ENCODE data around the gene POLDIP2.

DNA sequence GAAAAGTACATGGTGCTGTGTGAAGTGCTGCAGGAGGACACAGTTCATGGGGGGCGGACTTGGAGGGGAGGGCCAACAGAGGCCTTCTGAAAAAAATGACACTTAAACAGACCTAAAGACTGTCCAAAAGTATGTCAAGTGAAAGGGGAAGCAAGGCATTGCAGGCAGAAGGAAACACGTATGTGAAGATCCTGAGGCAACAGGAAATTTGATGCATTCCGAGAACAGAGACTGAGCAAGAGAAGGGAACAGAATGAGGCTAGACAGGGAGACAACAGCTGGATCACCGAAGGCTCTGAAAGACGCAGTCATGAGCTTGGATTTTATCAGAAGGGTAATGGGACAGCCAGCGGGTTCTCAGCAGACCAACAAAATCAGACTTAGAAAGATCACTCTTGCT lies 23.2 kb downstream of the POLDIP2 start:
- TF ChIP-seq CTCF (IDR thresholded peaks at IDR 0.05 in 2 of 3, conservative IDR thresholded peaks at IDR 0.05 in 1 of 3; ENCODE audit: insufficient read depth in 2 of 3, low read depth in 1 of 3, low read length in 3 of 3) = no peak
- TF ChIP-seq, protein P1, sequence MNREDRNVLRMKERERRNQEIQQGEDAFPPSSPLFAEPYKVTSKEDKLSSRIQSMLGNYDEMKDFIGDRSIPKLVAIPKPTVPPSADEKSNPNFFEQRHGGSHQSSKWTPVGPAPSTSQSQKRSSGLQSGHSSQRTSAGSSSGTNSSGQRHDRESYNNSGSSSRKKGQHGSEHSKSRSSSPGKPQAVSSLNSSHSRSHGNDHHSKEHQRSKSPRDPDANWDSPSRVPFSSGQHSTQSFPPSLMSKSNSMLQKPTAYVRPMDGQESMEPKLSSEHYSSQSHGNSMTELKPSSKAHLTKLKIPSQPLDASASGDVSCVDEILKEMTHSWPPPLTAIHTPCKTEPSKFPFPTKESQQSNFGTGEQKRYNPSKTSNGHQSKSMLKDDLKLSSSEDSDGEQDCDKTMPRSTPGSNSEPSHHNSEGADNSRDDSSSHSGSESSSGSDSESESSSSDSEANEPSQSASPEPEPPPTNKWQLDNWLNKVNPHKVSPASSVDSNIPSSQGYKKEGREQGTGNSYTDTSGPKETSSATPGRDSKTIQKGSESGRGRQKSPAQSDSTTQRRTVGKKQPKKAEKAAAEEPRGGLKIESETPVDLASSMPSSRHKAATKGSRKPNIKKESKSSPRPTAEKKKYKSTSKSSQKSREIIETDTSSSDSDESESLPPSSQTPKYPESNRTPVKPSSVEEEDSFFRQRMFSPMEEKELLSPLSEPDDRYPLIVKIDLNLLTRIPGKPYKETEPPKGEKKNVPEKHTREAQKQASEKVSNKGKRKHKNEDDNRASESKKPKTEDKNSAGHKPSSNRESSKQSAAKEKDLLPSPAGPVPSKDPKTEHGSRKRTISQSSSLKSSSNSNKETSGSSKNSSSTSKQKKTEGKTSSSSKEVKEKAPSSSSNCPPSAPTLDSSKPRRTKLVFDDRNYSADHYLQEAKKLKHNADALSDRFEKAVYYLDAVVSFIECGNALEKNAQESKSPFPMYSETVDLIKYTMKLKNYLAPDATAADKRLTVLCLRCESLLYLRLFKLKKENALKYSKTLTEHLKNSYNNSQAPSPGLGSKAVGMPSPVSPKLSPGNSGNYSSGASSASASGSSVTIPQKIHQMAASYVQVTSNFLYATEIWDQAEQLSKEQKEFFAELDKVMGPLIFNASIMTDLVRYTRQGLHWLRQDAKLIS (CRISPR knock-in tag; IDR thresholded peaks at IDR 0.05) = no peak
- no peak for TF ChIP-seq CBX8 (IDR thresholded peaks at IDR 0.05; ENCODE audit: borderline replicate concordance, extremely low read depth, low read depth, low read length, poor library complexity, severe bottlenecking)
- TF ChIP-seq STAG1 (CRISPR knock-in tag; IDR thresholded peaks at IDR 0.05; ENCODE audit: borderline replicate concordance) = no peak

Measured in K562 (cell line).